Mammary epithelial cell (primary cell): Measurements from ENCODE around the gene GPR180.

Experiments
- CTCF ChIP-seq, 2 donors: IDR thresholded peaks in 1 of 2; conservative IDR thresholded peaks in 1 of 2; 2 replicates each; pipeline ENCODE4 v1.5.1; 2011 to 2012; ENCODE audit warnings: inconsistent platforms in 2 of 2, low read length in 2 of 2, mild to moderate bottlenecking in 2 of 2, control low read depth in 1 of 2, low read depth in 1 of 2; ENCODE audit not compliant: insufficient read depth in 1 of 2; ENCODE audit errors: extremely low read depth in 1 of 2
- EZH2 ChIP-seq: IDR thresholded peaks from 2 replicates; pipeline ENCODE4 v1.6.1; 2012; ENCODE audit warnings: low read length, inconsistent platforms, borderline replicate concordance

- no peak for TF ChIP-seq CTCF (conservative IDR thresholded peaks at IDR 0.05 in 1 of 2, IDR thresholded peaks at IDR 0.05 in 1 of 2; ENCODE audit: extremely low read depth in 1 of 2, insufficient read depth in 1 of 2, low read depth in 1 of 2, low read length in 2 of 2)
- no peak for TF ChIP-seq EZH2
These were observed 35.4 kb downstream of the GPR180 start for GRCh38 chr13:94636942-94637578.
